Fibroblast of skin of right quadriceps (primary cell): ENCODE data around the gene ADAMTS15.

Experiments used
- DNase-seq: peaks from one replicate; pipeline ENCODE4 v3.0.0-alpha.2; 2013

ADAMTS15 gene

DNA sequence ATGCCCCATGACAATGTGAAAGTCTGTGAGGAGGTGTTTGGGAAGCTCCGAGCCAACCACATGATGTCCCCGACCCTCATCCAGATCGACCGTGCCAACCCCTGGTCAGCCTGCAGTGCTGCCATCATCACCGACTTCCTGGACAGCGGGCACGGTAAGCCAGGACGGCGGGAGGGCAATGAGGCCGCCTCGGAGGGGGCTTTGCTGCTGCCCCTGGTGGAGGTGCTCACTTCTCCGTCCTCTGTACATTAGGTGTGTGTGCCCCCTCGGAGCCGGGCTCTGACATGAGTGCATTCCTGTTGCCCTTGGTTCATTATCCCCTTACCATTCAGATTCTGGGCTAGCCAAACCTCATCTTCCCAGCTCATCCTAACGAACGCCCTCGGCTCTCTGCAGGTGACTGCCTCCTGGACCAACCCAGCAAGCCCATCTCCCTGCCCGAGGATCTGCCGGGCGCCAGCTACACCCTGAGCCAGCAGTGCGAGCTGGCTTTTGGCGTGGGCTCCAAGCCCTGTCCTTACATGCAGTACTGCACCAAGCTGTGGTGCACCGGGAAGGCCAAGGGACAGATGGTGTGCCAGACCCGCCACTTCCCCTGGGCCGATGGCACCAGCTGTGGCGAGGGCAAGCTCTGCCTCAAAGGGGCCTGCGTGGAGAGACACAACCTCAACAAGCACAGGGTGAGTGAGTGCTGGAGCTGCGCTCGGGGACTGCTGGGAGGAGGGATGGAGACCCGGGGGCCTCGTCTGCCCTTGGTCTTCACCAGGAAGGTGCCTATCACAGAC, 13.8 kb downstream of the ADAMTS15 start:
- DNase-seq: no peak

DNA sequence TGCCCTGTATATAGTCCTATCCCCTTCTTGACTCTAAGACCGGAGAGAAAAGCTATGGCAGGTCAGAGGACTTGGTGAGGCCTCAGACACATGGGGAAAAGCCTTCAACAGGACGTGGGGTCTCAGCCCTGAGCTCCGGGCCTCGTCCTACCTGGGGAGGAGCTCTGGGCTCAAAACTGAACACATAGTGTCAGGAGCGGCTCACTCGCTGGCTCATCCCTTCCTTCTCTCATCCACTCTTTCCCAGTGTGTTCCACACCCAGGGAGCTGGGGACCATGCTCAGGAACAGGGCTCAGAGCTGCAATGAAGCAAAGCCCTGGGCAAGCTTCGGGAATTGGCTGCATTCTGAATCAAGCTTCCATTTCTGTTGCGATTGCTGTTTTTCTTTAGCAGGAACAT, 14.5 kb downstream of the ADAMTS15 start:
- DNase-seq: no peak

DNA sequence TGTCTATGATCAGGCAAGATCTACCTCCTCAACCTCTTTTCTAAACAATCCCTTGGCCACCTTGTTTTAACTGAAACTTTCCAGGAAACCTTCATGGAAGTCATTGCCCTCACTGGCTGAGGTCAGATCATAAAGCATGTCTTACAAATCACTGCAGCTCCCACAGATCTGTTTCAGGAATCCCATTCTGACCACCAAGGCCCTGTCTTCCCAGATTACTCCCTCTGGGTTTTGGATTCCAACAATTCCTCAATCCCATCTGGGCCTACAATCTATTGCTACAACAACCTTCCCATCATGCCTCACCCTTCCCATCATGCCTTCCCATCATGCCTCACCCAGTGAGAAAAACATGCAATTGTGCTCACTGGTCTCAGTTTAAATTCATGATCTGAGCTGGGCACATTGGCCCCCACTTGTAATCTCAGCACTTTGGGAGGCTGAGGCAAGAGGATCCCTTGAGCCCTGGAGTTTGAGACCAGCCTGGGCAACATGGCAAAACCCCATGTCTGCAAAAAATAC, 15.9 kb downstream of the ADAMTS15 start:
- DNase-seq: peak; percentile 63

DNA sequence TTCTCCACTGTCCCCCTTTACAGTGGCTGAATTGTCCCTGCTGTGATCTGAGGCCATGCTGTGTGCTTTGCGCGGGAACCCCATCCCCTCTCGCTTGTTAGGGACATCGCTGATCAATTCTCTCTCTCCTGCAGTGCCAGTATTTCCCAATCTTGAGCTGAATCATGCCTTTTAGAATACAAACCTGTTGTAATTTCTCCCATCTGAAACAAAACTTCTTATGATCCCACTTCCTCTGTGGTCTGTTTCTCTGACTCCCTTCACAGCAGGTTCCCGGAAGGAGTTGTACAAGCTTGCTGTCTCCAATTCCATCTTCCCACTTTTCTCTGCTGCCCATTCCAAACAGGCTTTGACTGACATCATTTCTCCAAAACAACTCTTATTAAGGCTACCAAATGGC, 16.8 kb downstream of the ADAMTS15 start:
- DNase-seq: peak; percentile 53

DNA sequence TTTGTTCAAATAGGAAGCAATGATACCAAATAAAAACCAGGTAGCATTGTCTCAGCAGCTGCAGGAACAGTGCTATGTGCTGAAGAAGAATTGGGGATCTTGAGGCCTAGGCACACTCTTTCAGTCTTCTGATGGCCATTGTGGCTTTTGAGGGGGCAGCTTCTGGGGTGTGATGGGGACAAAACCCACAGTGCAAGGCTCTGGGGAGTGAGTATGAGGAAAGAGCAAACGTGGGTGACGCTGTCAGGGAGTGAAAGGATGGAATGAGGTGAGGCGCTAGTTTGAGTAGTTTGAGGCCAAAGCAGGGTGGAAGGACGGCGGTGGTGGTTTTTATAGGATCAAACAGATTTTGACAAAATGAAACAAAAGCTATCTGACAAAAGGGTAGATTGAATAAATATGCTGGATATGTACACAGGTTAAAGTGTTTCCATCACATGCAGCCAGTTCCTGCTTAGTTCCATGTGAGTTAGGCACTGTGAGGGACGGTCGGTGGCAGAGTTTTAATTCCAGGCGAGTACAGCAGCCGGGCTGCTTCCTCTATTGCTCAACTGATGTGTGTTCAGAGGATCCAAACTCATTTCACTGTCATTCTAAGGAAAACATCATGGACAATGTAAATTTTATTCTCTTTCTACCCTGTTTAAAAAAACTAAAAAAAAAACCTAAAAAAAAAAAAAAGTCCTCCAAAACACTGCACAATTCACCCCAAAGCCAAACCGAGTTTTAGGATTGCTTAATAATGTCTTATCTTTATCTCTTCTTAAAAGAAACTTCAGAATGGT, 18.9 kb downstream of the ADAMTS15 start:
- no peak for DNase-seq

DNA sequence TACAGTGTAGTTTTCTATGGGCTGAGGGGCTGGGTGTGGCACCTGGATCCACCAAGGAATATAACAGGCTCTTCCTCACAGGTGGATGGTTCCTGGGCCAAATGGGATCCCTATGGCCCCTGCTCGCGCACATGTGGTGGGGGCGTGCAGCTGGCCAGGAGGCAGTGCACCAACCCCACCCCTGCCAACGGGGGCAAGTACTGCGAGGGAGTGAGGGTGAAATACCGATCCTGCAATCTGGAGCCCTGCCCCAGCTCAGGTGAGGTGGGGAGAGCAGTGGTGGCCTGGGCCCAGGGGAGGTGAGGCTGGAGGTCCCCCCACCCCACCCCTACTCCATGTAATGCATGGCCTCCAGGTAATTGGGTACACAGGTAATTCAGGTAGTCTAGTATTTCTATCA, 20.7 kb downstream of the ADAMTS15 start:
- no peak for DNase-seq

DNA sequence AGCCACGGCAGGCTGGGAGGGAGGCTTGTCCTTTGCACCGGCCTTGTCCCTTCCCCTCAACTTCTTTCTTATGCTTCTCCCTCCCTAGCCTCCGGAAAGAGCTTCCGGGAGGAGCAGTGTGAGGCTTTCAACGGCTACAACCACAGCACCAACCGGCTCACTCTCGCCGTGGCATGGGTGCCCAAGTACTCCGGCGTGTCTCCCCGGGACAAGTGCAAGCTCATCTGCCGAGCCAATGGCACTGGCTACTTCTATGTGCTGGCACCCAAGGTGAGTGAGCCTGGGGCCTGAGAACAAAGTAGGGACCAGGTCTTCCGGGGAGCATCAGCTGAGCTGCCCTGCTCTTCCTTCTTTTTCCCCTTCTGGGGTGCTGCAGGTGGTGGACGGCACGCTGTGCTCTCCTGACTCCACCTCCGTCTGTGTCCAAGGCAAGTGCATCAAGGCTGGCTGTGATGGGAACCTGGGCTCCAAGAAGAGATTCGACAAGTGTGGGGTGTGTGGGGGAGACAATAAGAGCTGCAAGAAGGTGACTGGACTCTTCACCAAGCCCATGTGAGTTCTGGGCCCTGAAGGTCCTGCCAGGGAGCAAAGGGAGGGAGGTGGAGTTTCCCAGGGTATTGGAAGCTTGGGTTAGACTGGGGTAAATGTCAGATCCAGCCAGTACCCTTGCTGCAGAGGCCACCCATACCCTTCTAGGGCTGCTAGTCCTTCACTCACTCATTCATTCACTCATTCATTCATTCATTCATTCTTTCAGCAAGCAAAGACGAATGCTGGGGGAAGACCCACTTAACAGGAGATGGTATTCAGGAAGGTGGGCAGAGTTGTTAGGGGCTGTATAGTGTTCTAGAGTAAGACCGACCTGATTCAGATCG, 22.6 kb downstream of the ADAMTS15 start:
- DNase-seq: no peak

DNA sequence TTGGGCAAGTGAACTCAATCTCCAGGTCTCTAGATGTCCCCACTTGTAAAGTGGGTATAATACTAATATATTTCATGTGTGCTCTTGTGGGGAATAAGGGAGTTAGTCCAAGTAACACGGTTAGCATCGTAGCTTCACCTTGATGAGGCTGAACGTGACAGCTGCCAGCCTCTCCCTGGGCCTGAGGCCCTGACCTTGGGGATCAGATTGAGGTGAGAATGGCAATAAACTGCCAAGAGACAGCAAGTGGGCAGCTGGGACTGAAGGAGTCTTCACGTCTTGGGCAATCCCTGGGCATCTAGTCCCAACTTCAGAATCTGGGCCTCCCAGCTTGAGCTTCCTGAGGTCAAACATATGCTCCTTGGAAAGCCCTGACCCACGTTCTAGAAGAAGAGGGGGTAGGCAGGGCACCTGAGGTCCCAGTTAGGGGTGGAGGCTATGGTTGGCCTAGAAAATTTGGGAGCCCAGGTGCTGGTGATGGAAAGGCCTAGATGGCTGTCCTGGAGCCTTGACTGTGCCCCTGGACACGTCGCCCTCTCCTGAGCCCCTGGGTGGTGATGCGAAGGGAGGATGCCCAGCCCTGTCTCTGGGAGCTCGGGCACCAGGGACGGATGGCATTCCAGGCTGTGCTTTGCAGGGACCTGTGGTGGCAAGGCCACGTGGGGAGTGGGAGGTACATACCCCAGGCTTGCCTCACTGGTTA, 23.4 kb downstream of the ADAMTS15 start:
- no peak for DNase-seq

DNA sequence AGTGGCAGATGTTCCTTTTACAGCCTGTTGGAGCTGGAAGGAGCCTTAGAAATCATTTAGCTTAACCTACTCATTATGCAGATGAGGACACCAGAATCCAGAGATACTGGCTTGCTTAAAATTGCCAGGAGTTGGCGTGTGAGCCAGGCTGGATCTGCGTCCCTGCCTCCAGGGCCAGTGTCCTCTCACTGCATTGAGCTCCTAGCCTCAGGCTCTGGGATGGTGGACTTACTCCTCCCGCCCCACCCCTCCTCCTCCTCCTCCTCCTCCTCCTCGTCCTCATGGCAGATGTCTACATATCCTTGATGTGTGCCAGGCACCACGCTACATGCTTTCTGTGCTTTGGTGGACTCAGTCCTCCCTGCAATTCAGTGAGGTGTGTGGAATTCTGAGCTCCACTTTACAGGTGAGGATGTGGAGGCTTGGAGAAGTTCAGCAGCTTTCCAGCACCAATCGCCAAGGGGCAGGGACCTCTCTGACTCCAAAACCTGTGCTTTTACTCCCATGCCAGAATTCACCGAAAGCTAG, 24.1 kb downstream of the ADAMTS15 start:
- DNase-seq: no peak

DNA sequence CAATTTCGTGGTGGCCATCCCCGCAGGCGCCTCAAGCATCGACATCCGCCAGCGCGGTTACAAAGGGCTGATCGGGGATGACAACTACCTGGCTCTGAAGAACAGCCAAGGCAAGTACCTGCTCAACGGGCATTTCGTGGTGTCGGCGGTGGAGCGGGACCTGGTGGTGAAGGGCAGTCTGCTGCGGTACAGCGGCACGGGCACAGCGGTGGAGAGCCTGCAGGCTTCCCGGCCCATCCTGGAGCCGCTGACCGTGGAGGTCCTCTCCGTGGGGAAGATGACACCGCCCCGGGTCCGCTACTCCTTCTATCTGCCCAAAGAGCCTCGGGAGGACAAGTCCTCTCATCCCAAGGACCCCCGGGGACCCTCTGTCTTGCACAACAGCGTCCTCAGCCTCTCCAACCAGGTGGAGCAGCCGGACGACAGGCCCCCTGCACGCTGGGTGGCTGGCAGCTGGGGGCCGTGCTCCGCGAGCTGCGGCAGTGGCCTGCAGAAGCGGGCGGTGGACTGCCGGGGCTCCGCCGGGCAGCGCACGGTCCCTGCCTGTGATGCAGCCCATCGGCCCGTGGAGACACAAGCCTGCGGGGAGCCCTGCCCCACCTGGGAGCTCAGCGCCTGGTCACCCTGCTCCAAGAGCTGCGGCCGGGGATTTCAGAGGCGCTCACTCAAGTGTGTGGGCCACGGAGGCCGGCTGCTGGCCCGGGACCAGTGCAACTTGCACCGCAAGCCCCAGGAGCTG, 24.8 kb downstream of the ADAMTS15 start:
- no peak for DNase-seq

DNA sequence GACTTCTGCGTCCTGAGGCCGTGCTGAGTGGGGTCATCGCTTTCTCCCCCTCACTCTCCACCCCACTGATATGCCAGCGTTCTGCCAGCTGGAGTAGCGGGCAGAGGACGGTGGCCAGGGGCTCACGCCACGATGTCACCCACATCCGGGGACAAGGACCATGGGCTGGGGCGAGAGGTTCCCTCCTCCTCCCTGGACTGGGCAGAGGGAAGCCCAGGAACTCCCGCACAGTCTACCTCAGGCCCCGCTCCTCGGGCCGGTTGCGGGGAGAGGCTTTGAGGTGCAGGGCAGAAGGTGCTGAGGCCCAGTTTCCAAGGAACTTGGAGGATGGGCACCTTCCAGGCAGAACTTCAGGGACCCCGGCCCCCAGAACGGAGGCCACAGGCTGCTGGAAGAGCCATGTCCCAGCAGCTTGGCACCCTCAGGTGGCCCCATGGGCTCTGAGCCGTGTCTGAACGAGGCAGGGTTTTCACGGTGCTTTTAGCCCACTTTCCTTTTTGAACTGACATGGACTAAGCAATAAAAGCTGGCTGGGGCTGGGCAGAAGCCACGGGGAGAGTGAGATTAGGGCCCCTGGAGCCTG, 25.4 kb downstream of the ADAMTS15 start:
- DNase-seq: no peak

DNA sequence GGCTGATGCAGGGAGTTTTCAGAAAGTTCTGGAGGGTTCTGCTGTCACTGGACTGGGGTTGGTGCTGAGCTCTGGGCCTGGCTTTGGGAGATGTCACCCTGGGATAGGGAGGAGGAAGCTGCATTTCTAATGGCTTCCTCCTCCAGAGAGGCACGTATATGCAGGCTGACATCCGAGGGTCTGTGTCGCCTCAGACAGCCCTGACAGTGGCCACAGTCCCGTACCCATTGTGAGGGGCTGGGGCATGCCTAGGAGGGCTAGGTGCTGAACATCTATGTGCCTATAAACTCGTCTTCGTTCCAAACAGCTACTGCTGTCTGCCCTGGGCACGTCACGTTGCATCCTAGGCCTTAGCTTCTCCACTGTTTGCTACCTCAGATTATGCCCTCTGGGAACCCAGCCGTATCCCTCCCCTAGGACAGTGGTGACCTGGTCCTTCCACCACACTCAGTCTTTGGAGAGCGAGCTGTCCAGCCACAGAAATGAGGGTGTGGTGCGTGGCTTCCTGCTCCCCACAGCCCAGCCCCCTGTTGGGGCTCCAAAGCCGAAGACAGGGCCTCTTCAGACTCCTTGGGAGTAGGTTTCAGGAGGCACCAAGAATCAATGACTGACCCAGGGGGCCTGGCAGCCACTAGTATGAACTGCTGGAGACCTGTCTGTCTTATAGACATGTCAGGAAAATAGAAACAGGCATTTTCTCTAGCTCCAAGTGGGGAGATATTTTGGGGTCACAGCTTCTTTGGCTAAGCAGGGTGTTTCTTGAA, 26.4 kb downstream of the ADAMTS15 start:
- no peak for DNase-seq

DNA sequence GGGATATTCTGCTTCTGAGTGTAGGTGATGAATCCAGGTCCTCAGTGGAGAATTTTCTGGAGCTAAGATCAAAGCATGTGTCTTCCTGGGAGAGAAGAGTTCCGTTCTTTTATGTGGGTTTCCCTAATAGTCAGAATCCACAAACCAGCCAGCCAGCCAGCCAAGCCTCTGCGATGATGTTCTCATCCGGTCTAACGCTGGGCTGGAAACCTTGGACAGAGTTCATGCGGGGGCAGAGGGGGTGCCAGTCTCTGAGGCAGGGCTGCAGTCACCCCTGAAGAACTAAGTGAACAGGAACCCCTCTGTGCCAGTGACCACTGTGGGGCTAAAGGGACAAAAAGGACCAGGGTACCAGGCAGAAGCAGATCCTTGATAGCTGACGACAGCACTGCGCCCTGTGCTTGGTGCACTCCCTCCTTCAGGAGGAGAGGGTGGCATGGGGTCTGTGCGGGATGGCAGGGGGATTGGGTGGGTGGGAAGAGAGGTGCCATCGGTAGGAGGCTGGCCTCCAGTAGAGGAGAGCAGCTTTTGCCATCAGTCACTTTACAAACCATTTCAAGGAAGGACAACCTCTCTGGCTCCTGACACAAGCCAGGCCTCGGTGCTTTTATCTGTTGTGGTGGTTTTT, 27.1 kb downstream of the ADAMTS15 start:
- DNase-seq: no peak

DNA sequence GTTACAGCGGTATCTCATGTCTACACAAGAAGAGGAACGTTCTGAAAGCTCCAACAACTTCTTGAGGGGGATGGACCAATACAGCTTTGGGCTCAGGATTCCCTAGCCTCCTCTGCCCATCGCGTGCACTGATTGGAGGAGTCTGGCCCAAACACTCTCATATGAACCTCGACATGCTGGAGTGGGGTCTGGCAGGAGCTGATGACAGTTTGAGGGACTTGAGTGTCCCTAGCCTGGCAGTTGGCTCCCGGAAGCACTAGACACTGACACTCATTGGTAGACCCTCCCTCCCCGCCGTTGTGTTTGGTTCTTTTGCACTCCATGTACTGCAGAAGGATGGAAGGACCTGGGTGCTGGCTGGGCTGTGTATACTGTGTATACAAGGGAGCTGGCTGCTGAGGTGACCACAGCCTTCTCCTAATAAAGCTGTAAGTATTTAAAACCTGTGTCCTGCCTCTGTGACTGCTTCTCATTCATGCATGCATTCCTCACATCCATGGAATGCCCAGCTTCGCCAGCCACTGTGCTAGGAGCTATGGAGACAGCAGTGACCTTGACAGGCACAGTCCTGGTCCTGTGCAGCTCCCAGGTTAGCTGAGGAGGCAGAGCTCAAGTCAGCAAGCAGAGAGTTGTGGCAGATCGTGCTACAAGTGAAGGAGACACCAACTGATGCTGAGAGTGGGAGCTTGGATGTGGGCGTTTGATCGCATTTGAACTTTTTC, 27.9 kb downstream of the ADAMTS15 start:
- peak; percentile 21 for DNase-seq

DNA sequence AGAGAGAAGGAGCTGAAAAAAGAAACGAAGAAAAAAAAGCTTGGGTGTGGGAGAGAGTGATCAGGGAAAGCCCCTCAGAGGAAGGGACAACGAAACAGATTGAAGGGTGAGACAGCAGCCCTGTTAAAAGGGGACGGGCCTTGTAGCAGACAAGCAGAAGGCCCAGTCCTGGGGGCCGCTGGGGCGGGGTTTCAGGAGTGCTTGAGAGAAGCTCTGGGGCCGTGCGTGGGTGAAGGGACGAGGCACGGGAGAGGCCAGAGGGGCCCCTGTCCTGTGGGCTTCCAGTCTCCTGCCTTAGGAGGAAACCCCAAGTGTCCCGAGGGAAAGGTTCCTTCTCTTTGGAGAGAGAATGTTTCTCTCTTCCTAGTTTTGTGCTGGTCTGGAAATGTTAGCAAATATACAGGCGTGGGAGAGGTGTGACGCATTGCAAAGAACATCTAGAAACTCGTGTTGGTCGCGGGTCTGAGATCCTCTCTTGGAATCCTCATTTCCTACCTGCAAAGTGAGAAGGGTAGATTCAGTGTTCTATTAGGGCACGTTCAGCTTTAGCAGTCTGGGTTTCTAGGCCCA, 28.6 kb downstream of the ADAMTS15 start:
- DNase-seq: no peak

DNA sequence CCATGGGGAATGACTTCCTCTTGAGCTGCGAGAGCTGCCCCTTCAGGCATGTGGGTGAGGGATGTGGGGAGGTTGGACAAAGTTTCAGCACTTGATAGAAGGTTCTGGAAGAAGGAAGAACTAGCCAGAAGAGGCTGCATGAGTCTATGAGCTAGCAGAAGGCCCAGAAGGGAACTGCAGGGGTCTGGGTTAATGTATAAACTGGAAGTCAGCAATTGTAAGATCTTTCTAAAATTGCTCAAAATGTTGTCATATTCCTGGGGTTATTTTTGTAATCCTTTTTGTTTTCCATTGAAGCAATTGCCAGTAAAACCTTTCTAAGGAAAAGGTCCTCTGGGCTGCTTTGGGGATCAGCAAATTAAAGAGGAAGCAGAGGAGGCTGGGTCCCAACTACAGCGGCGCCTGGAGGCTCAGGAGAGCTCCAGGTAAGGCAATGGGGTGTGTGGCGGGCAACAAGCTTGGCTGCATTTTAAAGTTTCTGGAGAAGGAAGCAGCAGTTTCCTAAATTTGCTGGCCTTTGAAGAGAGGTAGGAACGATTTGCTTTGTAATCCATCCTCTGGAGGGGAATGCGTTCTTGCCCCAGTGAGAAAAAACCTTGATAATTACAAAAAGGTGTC, 29.2 kb downstream of the ADAMTS15 start:
- DNase-seq: peak; percentile 10

DNA sequence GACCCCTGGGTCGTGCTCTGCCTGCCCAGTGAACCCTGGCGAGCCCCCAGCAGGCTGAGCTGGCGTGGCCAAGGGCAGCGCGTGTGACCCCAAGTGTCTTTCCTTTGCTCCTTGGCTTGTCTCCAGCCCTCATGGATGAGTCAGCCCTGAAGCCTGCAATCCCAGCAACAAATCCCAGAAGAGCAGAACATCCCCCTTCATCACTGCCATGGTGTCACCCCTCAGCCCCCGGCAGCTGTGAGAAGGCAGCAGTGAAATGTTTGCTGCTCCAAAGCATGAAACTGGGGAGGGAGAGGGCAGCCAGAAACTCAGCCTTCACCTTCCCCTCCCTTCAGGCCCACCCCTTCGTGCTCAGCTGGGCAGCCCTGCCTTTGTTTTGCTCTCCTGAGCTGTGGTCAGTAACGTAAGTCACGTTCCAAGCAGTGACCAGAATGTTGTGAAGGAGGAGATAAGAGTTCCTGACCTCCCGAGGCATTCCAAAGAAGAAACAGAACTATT, 29.8 kb downstream of the ADAMTS15 start:
- DNase-seq: peak; percentile 90

DNA sequence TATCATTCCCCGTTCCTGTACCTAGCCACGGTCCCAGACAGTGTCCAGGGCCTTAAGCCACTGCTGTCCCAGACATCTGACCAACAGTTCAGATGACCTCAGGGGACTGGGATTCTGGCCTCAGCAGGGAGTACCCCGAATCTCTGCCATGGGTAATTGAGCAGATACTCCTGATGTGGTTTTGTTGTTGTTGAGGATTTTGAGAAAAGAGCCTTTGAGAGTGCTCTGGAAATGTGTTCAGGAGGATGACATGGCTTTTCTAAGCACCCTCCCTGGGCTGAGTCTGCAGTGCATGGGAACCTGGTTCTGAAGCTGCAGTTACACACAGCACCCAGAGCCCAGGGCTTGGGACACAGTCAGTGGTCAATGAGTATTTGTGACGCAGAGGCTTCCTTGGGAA, 30.4 kb downstream of the ADAMTS15 start:
- no peak for DNase-seq
